Measurements from ENCODE around the gene RASA3. TPM values are rescaled to one million over a fixed set of nuclear protein-coding genes. Genes with fewer than 3 reads are reported as not detected.
A peak's percentile ranks its signal among the peaks of the same experiment; 100 is the strongest.

The RASA3 gene
- total RNA-seq, 2 donors from 2014 or later: 10.2 to 13.2 TPM

- no peaks in the 10 kb centered on the region for H3K36me3 ChIP-seq
- H3K9me3 ChIP-seq: peaks cover 0 to 22% of the 10 kb centered on the region in 2 donors
- no peak for TF ChIP-seq CTCF (IDR thresholded peaks at IDR 0.05)
- no peak for DNase-seq (ENCODE audit: low spot score)
- no peak overlapping the region for H3K27ac ChIP-seq
- no peak overlapping the region for H3K4me3 ChIP-seq
- H3K27me3 ChIP-seq: no peaks in the 10 kb centered on the region
- no peaks in the 10 kb centered on the region for H3K4me1 ChIP-seq
These were observed 40.8 kb upstream of the RASA3 start for GRCh38 chr13:114173272-114173671.

- H3K27ac ChIP-seq: no peak overlapping the region
These were observed 35.5 kb upstream of the RASA3 start for GRCh38 chr13:114167885-114168284.

GRCh38 chr13:114167426-114167825 lies 35.0 kb upstream of the RASA3 start:
- DNase-seq (ENCODE audit: low spot score): no peak

More at GRCh38 chr13:114167885-114168284, 35.5 kb upstream of the RASA3 start:
- Histone ChIP-seq H3K9me3 (peaks cover 0 to 11% of the 10 kb centered on the region in 2 donors), H3K27me3 (no peaks in the 10 kb centered on the region), H3K4me3 (no peak overlapping the region), H3K4me1 (peaks cover 0 to 16% of the 10 kb centered on the region in 2 donors), H3K36me3 (no peaks in the 10 kb centered on the region)
- TF ChIP-seq CTCF (IDR thresholded peaks at IDR 0.05): no peak
- no peak for DNase-seq (ENCODE audit: low spot score)

GRCh38 chr13:114166381-114167131 lies 34.1 kb upstream of the RASA3 start:
- Histone ChIP-seq H3K36me3 (no peaks in the 10 kb centered on the region), H3K9me3 (no peaks in the 10 kb centered on the region), H3K27me3 (no peaks in the 10 kb centered on the region), H3K4me1 (peaks cover 0 to 16% of the 10 kb centered on the region in 2 donors), H3K27ac (peak overlapping the region in 1 of 2 donors; percentile 1), H3K4me3 (no peak overlapping the region)
- DNase-seq (ENCODE audit: low spot score): no peak
- TF ChIP-seq CTCF (IDR thresholded peaks at IDR 0.05): no peak

More at GRCh38 chr13:114167426-114167825, 35.0 kb upstream of the RASA3 start:
- Histone ChIP-seq H3K27ac (no peak overlapping the region), H3K9me3 (peaks cover 0 to 6% of the 10 kb centered on the region in 2 donors), H3K36me3 (no peaks in the 10 kb centered on the region), H3K4me1 (peaks cover 0 to 16% of the 10 kb centered on the region in 2 donors), H3K27me3 (no peaks in the 10 kb centered on the region), H3K4me3 (no peak overlapping the region)
- no peak for TF ChIP-seq CTCF (IDR thresholded peaks at IDR 0.05)

- TF ChIP-seq CTCF (IDR thresholded peaks at IDR 0.05): no peak
- no peak for DNase-seq (ENCODE audit: low spot score)
These were observed 32.4 kb upstream of the RASA3 start for GRCh38 chr13:114164681-114165429.

More at GRCh38 chr13:114164681-114165429, 32.4 kb upstream of the RASA3 start:
- Histone ChIP-seq H3K9me3 (no peaks in the 10 kb centered on the region), H3K4me1 (peaks cover 0 to 16% of the 10 kb centered on the region in 2 donors), H3K27ac (no peak overlapping the region), H3K4me3 (no peak overlapping the region), H3K27me3 (no peaks in the 10 kb centered on the region), H3K36me3 (no peaks in the 10 kb centered on the region)

Data from right atrium auricular region (tissue), 2 donors.